Karpas-422 (cell line): ENCODE measurements around the gene FMN1. TPM values are rescaled to one million over a fixed set of nuclear protein-coding genes. Genes with fewer than 3 reads are reported as not detected.

Experiments used
- DNase-seq: peaks from one replicate; pipeline ENCODE4 v3.0.0-alpha.2; 2015
- H2AFZ ChIP-seq: fragments of 200-600 bp; sonication (generic); 2 replicates; pipeline ENCODE4 v1.6.1; 2014; ENCODE audit warnings: antibody characterized with exemption, low read length, mixed read lengths
- H3K27ac ChIP-seq: fragments of 200-600 bp; sonication (generic); 2 replicates; pipeline ENCODE4 v1.5.1; 2014; ENCODE audit warnings: mild to moderate bottlenecking, low read length, moderate library complexity
- H3K27me3 ChIP-seq: fragments of 200-600 bp; sonication (generic); 2 replicates; pipeline ENCODE4 v1.6.1; 2014; ENCODE audit warnings: low read length, mixed read lengths
- H3K36me3 ChIP-seq: fragments of 200-600 bp; sonication (generic); 2 replicates; pipeline ENCODE4 v1.6.1; 2014; ENCODE audit warnings: low read length, mixed read lengths; ENCODE audit not compliant: insufficient read depth
- H3K4me1 ChIP-seq: fragments of 200-600 bp; sonication (generic); 2 replicates; pipeline ENCODE4 v1.6.1; 2014; ENCODE audit warnings: mild to moderate bottlenecking, low read length, mixed read lengths
- H3K4me2 ChIP-seq: fragments of 200-600 bp; sonication (generic); 2 replicates; pipeline ENCODE4 v1.6.1; 2014; ENCODE audit warnings: low read length, low read depth, mild to moderate bottlenecking; ENCODE audit not compliant: poor library complexity, severe bottlenecking
- H3K4me3 ChIP-seq: fragments of 200-600 bp; sonication (generic); 2 replicates; pipeline ENCODE4 v1.5.1; 2014; ENCODE audit warnings: mild to moderate bottlenecking, antibody characterized with exemption, low read length, mixed read lengths
- H3K79me2 ChIP-seq: fragments of 200-600 bp; sonication (generic); 2 replicates; pipeline ENCODE4 v1.6.1; 2014; ENCODE audit warnings: mild to moderate bottlenecking, low read length, mixed read lengths
- H3K9ac ChIP-seq: fragments of 200-600 bp; sonication (generic); 2 replicates; pipeline ENCODE4 v1.6.0; 2014; ENCODE audit warnings: low read length
- H3K9me2 ChIP-seq: fragments of 200-600 bp; sonication (generic), shearing (Covaris generic); replicated peaks from 2 replicates; pipeline ENCODE4 v1.6.0; 2014; ENCODE audit warnings: mild to moderate bottlenecking, low read length, moderate library complexity; ENCODE audit not compliant: insufficient read depth
- H3K9me3 ChIP-seq: fragments of 300-700, 200-600 bp; sonication (generic); 2 replicates; pipeline ENCODE4 v1.6.1; 2014; ENCODE audit warnings: low read length, mixed read lengths
- H4K20me1 ChIP-seq: fragments of 200-600 bp; sonication (generic); 2 replicates; pipeline ENCODE4 v1.6.1; 2014; ENCODE audit warnings: mild to moderate bottlenecking, antibody characterized with exemption, low read length, low read depth; ENCODE audit not compliant: insufficient read depth
- total RNA-seq: library from RNA; depleted of rRNA; stranded (reverse); fragments of >200 nt; shearing (Covaris generic); gene quantifications from 2 replicates; pipeline ENCODE4 v1.2.3, GENCODE V29; 2014; ENCODE audit warnings: low replicate concordance; rRNA removed

FMN1 gene
- total RNA-seq, result 0.47 and 1.1 TPM in 2 replicates

DNA sequence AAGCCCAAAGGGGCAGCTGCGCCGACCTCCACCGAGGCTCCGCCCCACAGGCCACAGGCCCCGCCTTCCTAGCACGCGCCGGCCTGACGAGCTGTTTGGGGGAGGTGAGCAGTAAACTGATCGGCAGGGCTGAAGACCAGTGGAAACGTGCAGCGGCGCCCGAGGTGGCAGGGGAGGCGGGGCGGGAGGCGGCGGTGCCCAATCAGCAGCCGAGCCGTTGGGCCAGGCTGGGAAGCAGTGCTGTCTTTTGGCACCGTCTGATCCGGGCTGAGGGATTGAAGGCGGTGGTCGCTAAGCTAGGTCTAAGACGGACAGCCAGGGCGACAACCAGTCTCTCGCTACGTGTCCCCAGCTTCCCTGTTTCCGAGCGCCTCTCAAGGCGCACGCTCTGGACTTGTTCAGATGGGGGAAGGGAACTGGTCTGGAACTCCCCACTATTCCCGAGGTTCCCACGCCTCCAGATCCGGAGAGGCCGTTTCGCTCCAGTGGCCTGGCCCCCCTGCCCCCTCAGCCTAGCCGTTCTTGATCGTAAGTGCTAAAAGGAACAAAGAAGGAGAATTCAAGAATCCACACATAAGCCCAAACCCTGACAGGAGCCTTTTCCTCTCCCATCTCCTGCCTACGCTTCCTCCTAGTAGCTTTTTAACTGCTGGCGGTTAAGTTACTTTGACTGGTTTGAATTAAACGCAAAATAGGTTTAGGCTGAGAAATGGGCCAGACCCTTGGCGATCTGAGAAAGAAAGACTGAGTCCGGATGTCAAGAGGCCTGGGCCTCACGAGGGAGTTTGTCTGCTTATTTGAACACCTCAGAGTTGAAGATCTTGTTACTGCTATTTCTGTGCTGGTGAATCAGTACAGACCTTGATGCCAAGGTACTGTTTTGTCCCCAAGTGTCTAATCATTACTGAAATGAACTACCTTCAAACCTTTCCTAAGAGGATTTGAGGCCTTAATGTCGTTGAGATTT is at the start of gene FMN1:
Gene FMN1, minus strand, starts transcription at position 11 of the 967 bp plus-strand sequence. CDS start 39,800 bp downstream, outside the sequence.
- Histone ChIP-seq H3K4me2 (no peak within 1 kb of the TSS), H3K27ac (no peak within 1 kb of the TSS), H3K27me3 (no peaks in the 10 kb centered on the region)

DNA sequence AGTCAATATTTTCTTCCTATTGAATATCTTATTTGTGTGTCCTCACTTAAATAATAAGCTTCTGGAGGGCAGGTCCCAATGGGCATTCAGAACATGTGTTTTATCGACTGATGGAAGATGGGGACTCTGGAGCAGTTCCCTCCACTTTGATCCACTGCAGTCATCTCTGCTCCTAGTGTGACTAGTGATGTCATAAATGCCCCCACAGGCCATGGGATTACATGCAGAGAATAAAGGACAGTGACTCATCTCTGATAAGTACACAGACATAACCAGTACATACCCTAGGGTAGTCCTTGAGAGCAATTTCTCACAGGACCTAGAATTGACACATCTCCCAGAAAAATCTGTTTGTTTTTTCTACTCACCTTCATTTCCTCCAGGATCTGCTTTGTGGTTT is 49.4 kb upstream of the FMN1 start:
- Histone ChIP-seq H2AFZ (no peak overlapping the region), H4K20me1 (no peaks in the 10 kb centered on the region), H3K9me2 (no peaks in the 10 kb centered on the region), H3K4me1 (no peaks in the 10 kb centered on the region), H3K27ac (no peak overlapping the region), H3K9ac (no peak overlapping the region), H3K9me3 (no peaks in the 10 kb centered on the region), H3K79me2 (no peaks in the 10 kb centered on the region), H3K4me2 (no peak overlapping the region), H3K27me3 (no peaks in the 10 kb centered on the region), H3K36me3 (no peaks in the 10 kb centered on the region), H3K4me3 (no peak overlapping the region)
- DNase-seq, result no peak

More for the DNA sequence above, at the start of gene FMN1:
- no peak within 1 kb of the TSS for H3K9ac ChIP-seq
- H3K9me3 ChIP-seq, result no peaks in the 10 kb centered on the region
- no peak within 1 kb of the TSS for H2AFZ ChIP-seq
- no peaks in the 10 kb centered on the region for H3K9me2 ChIP-seq
- H3K79me2 ChIP-seq, result no peaks in the 10 kb centered on the region
- H3K36me3 ChIP-seq, result no peaks in the 10 kb centered on the region
- no peaks in the 10 kb centered on the region for H4K20me1 ChIP-seq
- no peak within 1 kb of the TSS for H3K4me3 ChIP-seq
- no peak for DNase-seq
- no peaks in the 10 kb centered on the region for H3K4me1 ChIP-seq

DNA sequence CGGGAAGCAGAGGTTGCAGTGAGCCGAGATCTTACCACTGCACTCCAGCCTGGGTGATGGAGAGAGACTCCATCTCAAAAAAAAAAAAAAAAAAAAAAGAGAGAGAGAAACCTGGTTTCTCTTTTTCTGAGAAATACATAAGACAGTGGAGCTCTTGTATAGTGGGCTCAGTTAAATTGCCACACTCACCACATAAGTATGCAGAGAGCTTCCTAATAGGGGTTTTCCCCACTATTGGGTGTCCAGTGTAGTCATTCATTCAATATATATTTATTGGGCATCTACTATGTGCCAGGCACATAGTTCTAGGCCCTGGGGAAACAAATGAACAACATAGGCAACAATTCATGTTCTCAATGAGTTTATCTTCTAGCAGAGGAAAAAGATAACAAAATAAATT is 48.9 kb upstream of the FMN1 start:
- Histone ChIP-seq H3K4me1 (no peaks in the 10 kb centered on the region), H2AFZ (no peak overlapping the region), H3K79me2 (no peaks in the 10 kb centered on the region), H3K36me3 (no peaks in the 10 kb centered on the region), H3K9ac (no peak overlapping the region), H3K27ac (no peak overlapping the region), H3K27me3 (no peaks in the 10 kb centered on the region), H3K4me3 (no peak overlapping the region), H3K4me2 (no peak overlapping the region), H3K9me3 (no peaks in the 10 kb centered on the region), H3K9me2 (no peaks in the 10 kb centered on the region), H4K20me1 (no peaks in the 10 kb centered on the region)
- DNase-seq, result no peak

- H3K9me3 ChIP-seq, result no peaks in the 10 kb centered on the region
- H3K27ac ChIP-seq, result no peak overlapping the region
- no peaks in the 10 kb centered on the region for H3K9me2 ChIP-seq
- no peaks in the 10 kb centered on the region for H3K27me3 ChIP-seq
- H3K4me1 ChIP-seq, result no peaks in the 10 kb centered on the region
- H4K20me1 ChIP-seq, result no peaks in the 10 kb centered on the region
- H3K36me3 ChIP-seq, result no peaks in the 10 kb centered on the region
- H3K4me2 ChIP-seq, result no peak overlapping the region
- H3K79me2 ChIP-seq, result no peaks in the 10 kb centered on the region
- H2AFZ ChIP-seq, result no peak overlapping the region
- H3K4me3 ChIP-seq, result no peak overlapping the region
- peak; percentile 49 for DNase-seq
- H3K9ac ChIP-seq, result no peak overlapping the region
Measured at GRCh38 chr15:33242669-33243191, 48.2 kb upstream of the FMN1 start.

DNA sequence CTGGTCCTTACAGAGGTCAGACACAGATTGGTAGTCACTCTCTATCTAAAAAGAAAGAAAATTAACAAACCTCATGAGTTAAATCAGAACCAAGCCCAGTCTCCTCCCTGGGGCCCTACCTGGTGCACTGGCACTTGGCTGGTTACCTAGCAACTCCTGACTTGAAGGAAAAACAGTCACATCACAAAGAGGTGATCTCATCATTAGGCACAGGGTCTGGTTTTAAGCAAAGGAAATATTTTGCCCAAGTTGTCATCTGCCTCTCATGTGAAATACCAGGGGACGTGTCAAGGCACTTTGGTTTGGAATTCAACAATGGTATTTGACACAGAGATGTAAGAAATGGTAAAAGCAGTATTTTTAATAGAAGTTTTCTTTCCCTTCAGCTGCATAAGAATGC is 47.7 kb upstream of the FMN1 start:
- Histone ChIP-seq H3K36me3 (no peaks in the 10 kb centered on the region), H3K27me3 (no peaks in the 10 kb centered on the region), H3K4me3 (no peak overlapping the region), H3K4me1 (no peaks in the 10 kb centered on the region), H3K27ac (no peak overlapping the region), H3K4me2 (no peak overlapping the region), H3K9me3 (no peaks in the 10 kb centered on the region), H4K20me1 (no peaks in the 10 kb centered on the region), H3K79me2 (no peaks in the 10 kb centered on the region), H3K9ac (no peak overlapping the region), H3K9me2 (no peaks in the 10 kb centered on the region), H2AFZ (no peak overlapping the region)
- no peak for DNase-seq

- no peak overlapping the region for H2AFZ ChIP-seq
Measured at GRCh38 chr15:33236841-33237509, 42.5 kb upstream of the FMN1 start.

GRCh38 chr15:33234020-33234461 is 39.5 kb upstream of the FMN1 start:
- H4K20me1 ChIP-seq, result no peaks in the 10 kb centered on the region
- no peak overlapping the region for H3K4me2 ChIP-seq
- peak; percentile 74 for DNase-seq
- no peaks in the 10 kb centered on the region for H3K9me3 ChIP-seq
- H3K4me1 ChIP-seq, result no peaks in the 10 kb centered on the region
- H3K9ac ChIP-seq, result no peak overlapping the region
- H3K36me3 ChIP-seq, result no peaks in the 10 kb centered on the region
- H3K27ac ChIP-seq, result no peak overlapping the region
- no peaks in the 10 kb centered on the region for H3K9me2 ChIP-seq
- no peaks in the 10 kb centered on the region for H3K27me3 ChIP-seq
- H3K4me3 ChIP-seq, result no peak overlapping the region
- no peak overlapping the region for H2AFZ ChIP-seq
- H3K79me2 ChIP-seq, result no peaks in the 10 kb centered on the region

More at GRCh38 chr15:33236841-33237509, 42.5 kb upstream of the FMN1 start:
- no peaks in the 10 kb centered on the region for H3K27me3 ChIP-seq
- no peaks in the 10 kb centered on the region for H3K36me3 ChIP-seq
- DNase-seq, result no peak
- H3K79me2 ChIP-seq, result no peaks in the 10 kb centered on the region
- H4K20me1 ChIP-seq, result no peaks in the 10 kb centered on the region
- H3K4me1 ChIP-seq, result no peaks in the 10 kb centered on the region
- H3K4me3 ChIP-seq, result no peak overlapping the region
- H3K27ac ChIP-seq, result no peak overlapping the region
- no peaks in the 10 kb centered on the region for H3K9me2 ChIP-seq
- H3K9ac ChIP-seq, result no peak overlapping the region
- H3K4me2 ChIP-seq, result no peak overlapping the region
- H3K9me3 ChIP-seq, result no peaks in the 10 kb centered on the region
